Lung (tissue), 12 donors: ENCODE measurements around the gene C16orf89. TPM values are rescaled to one million over a fixed set of nuclear protein-coding genes. Genes with fewer than 3 reads are reported as not detected.

ENCODE experiments used
- ATAC-seq: fragments of 200-7000 bp; cut with Tn5 transposase; one replicate; pipeline ENCODE4 v1.9.1; 2020; ENCODE audit warnings: moderate number of reproducible peaks; ENCODE audit not compliant: insufficient read depth, low FRiP score
- DNase-seq, 3 donors: peaks; one replicate each; pipeline ENCODE4 v3.0.0-alpha.2; 2013 to 2017
- H3K27ac ChIP-seq, 2 donors: one replicate each; pipeline ENCODE4 v1.5.1; 2013; ENCODE audit warnings: mild to moderate bottlenecking in 2 of 2, moderate library complexity in 2 of 2, control low read depth in 1 of 2, inconsistent platforms in 1 of 2, low read depth in 1 of 2, low read length in 1 of 2
- H3K27me3 ChIP-seq, 3 donors: one replicate each; pipeline ENCODE4 v1.5.1; 2013; ENCODE audit warnings: low read length in 2 of 3; ENCODE audit not compliant: control insufficient read depth in 3 of 3, insufficient read depth in 3 of 3
- H3K36me3 ChIP-seq, 4 donors: one replicate each; pipeline ENCODE4 v1.5.1; 2013; ENCODE audit warnings: low read length in 4 of 4, mild to moderate bottlenecking in 1 of 4, moderate library complexity in 1 of 4; ENCODE audit not compliant: control insufficient read depth in 4 of 4, insufficient read depth in 4 of 4
- H3K4me1 ChIP-seq, 5 donors: one replicate each; pipeline ENCODE4 v1.5.1; 2013; ENCODE audit warnings: low read length in 5 of 5, mild to moderate bottlenecking in 2 of 5, moderate library complexity in 1 of 5; ENCODE audit not compliant: control insufficient read depth in 5 of 5, insufficient read depth in 5 of 5
- H3K4me3 ChIP-seq: one replicate; pipeline ENCODE4 v1.5.1; 2013; ENCODE audit warnings: mild to moderate bottlenecking, control low read depth, moderate library complexity
- H3K9ac ChIP-seq, 2 donors: one replicate each; pipeline ENCODE4 v1.5.1; 2013; ENCODE audit warnings: low read length in 2 of 2, control low read depth in 1 of 2; ENCODE audit not compliant: insufficient read depth in 1 of 2
- H3K9me3 ChIP-seq, 4 donors: one replicate each; pipeline ENCODE4 v1.5.1; 2013; ENCODE audit warnings: low read length in 3 of 4, mild to moderate bottlenecking in 1 of 4, moderate library complexity in 1 of 4; ENCODE audit not compliant: control insufficient read depth in 4 of 4, insufficient read depth in 3 of 4
- CTCF ChIP-seq: IDR thresholded peaks from 2 replicates; pipeline ENCODE4 v1.5.1; 2012; ENCODE audit warnings: mild to moderate bottlenecking; ENCODE audit errors: control extremely low read depth, extremely low read depth
- WGBS, 2 donors: extraction: QIAGEN DNeasy Blood & Tissue Kit; methylation state at CpG; one replicate each; pipeline ENCODE4 v1.1.7; 2013; 5-methylcytosine and 5-hydroxymethylcytosine counted together
- polyA plus RNA-seq, 2 donors: library from polyadenylated mRNA; stranded (reverse); fragments of 200-250 nt; gene quantifications; one replicate each; pipeline ENCODE4 v1.2.1, GENCODE V29; 2013
- total RNA-seq, 2 donors: library from RNA; depleted of rRNA in 1 of 2; stranded (reverse); fragments of >200 nt in 1 of 2; gene quantifications; one replicate each; pipeline ENCODE4 v1.2.1, GENCODE V29; 2014 to 2021
- donor health status: control.
- donor health status: control.
- donor health status: Bipolar disorder and iron deficiency.
- donor health status: healthy.
- donor health status: DM: yes; HTN: yes; CAD: no.

C16orf89 gene
- total and polyA plus RNA-seq, 4 donors = 39.2 to 356 (median 97.2) TPM

DNA sequence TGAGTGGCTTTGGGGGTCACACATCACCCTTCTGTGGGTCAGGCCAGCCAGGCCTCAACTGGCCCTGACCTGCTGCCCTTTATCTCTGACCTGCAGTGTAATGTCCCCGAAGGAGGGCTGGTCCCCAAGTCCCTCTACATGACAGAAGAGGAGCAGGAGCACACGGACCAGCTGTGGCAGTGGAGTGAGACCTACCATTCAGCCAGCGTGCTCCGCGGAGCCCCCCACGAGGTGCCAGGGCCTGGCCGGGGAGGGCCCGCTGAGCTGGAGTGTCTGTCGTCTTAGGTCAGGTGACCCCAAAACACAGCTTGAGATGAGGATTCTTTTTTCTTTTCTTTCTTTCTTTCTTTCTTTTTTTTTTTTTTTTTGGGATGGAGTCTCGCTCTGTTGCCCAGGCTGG, 58.5 kb downstream of the C16orf89 start:
- Histone ChIP-seq H3K27me3 (no peaks in the 10 kb centered on the region), H3K4me3 (no peak overlapping the region), H3K9me3 (no peaks in the 10 kb centered on the region), H3K9ac (no peak overlapping the region), H3K4me1 (no peaks in the 10 kb centered on the region), H3K36me3 (no peaks in the 10 kb centered on the region), H3K27ac (no peak overlapping the region)
- WGBS, 2 donors = 83 to 94% methylated on average over 9 to 10 of the region's 10 CpGs
- TF ChIP-seq CTCF = no peak
- ATAC-seq (no peak), DNase-seq (no peak)

- ATAC-seq (no peak), DNase-seq (no peak)
- Histone ChIP-seq H3K4me3 (no peak overlapping the region), H3K27ac (no peak overlapping the region), H3K4me1 (no peaks in the 10 kb centered on the region), H3K9me3 (no peaks in the 10 kb centered on the region), H3K36me3 (no peaks in the 10 kb centered on the region), H3K27me3 (no peaks in the 10 kb centered on the region), H3K9ac (no peak overlapping the region)
- no peak for TF ChIP-seq CTCF
- 82 to 85% methylated on average over 22 of the region's 22 CpGs for WGBS, 2 donors
These were observed 59.2 kb downstream of the C16orf89 start for GRCh38 chr16:5006348-5007193.

- Histone ChIP-seq H3K36me3 (no peaks in the 10 kb centered on the region), H3K4me1 (no peaks in the 10 kb centered on the region), H3K9me3 (no peaks in the 10 kb centered on the region), H3K4me3 (no peak overlapping the region), H3K9ac (no peak overlapping the region), H3K27ac (no peak overlapping the region), H3K27me3 (no peaks in the 10 kb centered on the region)
- TF ChIP-seq CTCF = no peak
- no peak for DNase-seq
- ATAC-seq = no peak
- 54 to 64% methylated on average over 4 of the region's 4 CpGs for WGBS, 2 donors
These were observed 59.8 kb downstream of the C16orf89 start for GRCh38 chr16:5005916-5006315.
